SK-N-SH (cell line): ENCODE results near the gene TAPBP. TPM values are rescaled to one million over a fixed set of nuclear protein-coding genes. Genes with fewer than 3 reads are reported as not detected.

Source experiments
- CTCF ChIA-PET: fragments of 300-600, 350-600 bp; formaldehyde crosslinking; extraction: SDS; loops from one replicate; lab custom pipeline; 2021; lab: Yijun Ruan, JAX
- POLR2A ChIA-PET: fragments of 350-600 bp; sonication (Branson Sonifier 250); formaldehyde crosslinking; extraction: SDS; loops from one replicate; lab custom pipeline; 2020; ENCODE audit warnings: antibody characterized with exemption, inconsistent platforms; lab: Yijun Ruan, JAX
- DNase-seq: peaks from one replicate; pipeline ENCODE4 v3.0.0; 2012
- H2AFZ ChIP-seq: fragments of 200-600 bp; sonication (generic); 2 replicates; pipeline ENCODE4 v1.8.1; 2016; ENCODE audit warnings: antibody characterized with exemption, mild to moderate bottlenecking, low read depth
- H3F3A ChIP-seq: fragments of 200-600 bp; sonication (generic); replicated peaks from 2 replicates; pipeline ENCODE3; 2016; ENCODE audit warnings: antibody characterized with exemption, mild to moderate bottlenecking; ENCODE audit not compliant: insufficient read depth
- H3K27ac ChIP-seq, 2 experiments: fragments of 200-500 bp in 1 of 2; fragments of 200-600 bp in 1 of 2; sonication (Bioruptor generic) in 1 of 2; sonication (generic), shearing (Covaris generic) in 1 of 2; 2 replicates each; pipeline versions ENCODE4 v1.5.1 to v1.6.1; 2014 to 2016; ENCODE audit warnings: low read depth in 2 of 2, inconsistent platforms in 1 of 2, low read length in 1 of 2, mild to moderate bottlenecking in 1 of 2, mixed read lengths in 1 of 2
- H3K27me3 ChIP-seq: fragments of 200-600 bp; sonication (generic), shearing (Covaris generic); 2 replicates; pipeline ENCODE4 v1.6.1; 2016; ENCODE audit warnings: mixed run types; ENCODE audit not compliant: insufficient read depth
- H3K36me3 ChIP-seq, 2 experiments: fragments of 200-500 bp in 1 of 2; fragments of 200-600 bp in 1 of 2; sonication (Bioruptor generic) in 1 of 2; sonication (generic) in 1 of 2; replicated peaks in 1 of 2; 2 replicates each; pipeline versions ENCODE3 to v1.5.1; 2014 to 2016; ENCODE audit warnings: low read length in 1 of 2, mild to moderate bottlenecking in 1 of 2; ENCODE audit not compliant: insufficient read depth in 2 of 2, control insufficient read depth in 1 of 2
- H3K4me1 ChIP-seq, 2 experiments: fragments of 200-500 bp in 1 of 2; fragments of 200-600 bp in 1 of 2; sonication (Bioruptor generic) in 1 of 2; sonication (generic), shearing (Covaris generic) in 1 of 2; 2 replicates each; pipeline versions ENCODE4 v1.5.1 to v1.6.1; 2014 to 2016; ENCODE audit warnings: low read depth in 1 of 2, low read length in 1 of 2, mixed run types in 1 of 2; ENCODE audit not compliant: insufficient read depth in 2 of 2, control insufficient read depth in 1 of 2
- H3K4me2 ChIP-seq: fragments of 200-600 bp; sonication (generic), shearing (Covaris generic); 2 replicates; pipeline ENCODE4 v1.6.1; 2017; ENCODE audit warnings: mixed run types
- H3K4me3 ChIP-seq, 2 experiments: fragments of 200-500 bp in 1 of 2; fragments of 200-600 bp in 1 of 2; sonication (Bioruptor generic) in 1 of 2; sonication (generic), shearing (Covaris generic) in 1 of 2; 2 replicates each; pipeline versions ENCODE4 v1.5.1 to v1.8.1; 2014 to 2016; ENCODE audit warnings: low read depth in 2 of 2, inconsistent platforms in 1 of 2, low read length in 1 of 2, mild to moderate bottlenecking in 1 of 2, mixed read lengths in 1 of 2, moderate library complexity in 1 of 2
- H3K79me2 ChIP-seq: fragments of 200-600 bp; sonication (generic); 2 replicates; pipeline ENCODE4 v1.8.1; 2017; ENCODE audit warnings: mild to moderate bottlenecking; ENCODE audit not compliant: insufficient read depth
- H3K9ac ChIP-seq: fragments of 200-600 bp; sonication (generic); 2 replicates; pipeline ENCODE4 v1.6.1; 2017; ENCODE audit warnings: mixed run types
- H3K9me2 ChIP-seq: fragments of 200-600 bp; sonication (generic); 2 replicates; pipeline ENCODE4 v1.6.1; 2017; ENCODE audit warnings: mixed run types
- H3K9me3 ChIP-seq: fragments of 200-600 bp; sonication (generic); 2 replicates; pipeline ENCODE4 v1.6.1; 2017; ENCODE audit warnings: mixed run types, mild to moderate bottlenecking, moderate library complexity
- H4K20me1 ChIP-seq: fragments of 200-600 bp; sonication (generic); 2 replicates; pipeline ENCODE4 v1.6.1; 2017; ENCODE audit warnings: mild to moderate bottlenecking, mixed run types; ENCODE audit not compliant: insufficient read depth
- ELF1 ChIP-seq: IDR thresholded peaks from 2 replicates; pipeline ENCODE4 v1.4.0; 2012
- EP300 ChIP-seq, 2 experiments: IDR thresholded peaks; 2 replicates each; pipeline versions ENCODE4 v1.4.0 to v1.6.1; 2012; ENCODE audit warnings: borderline replicate concordance in 1 of 2, low read depth in 1 of 2, low read length in 1 of 2
- GATA2 ChIP-seq: sonication (generic); formaldehyde crosslinking; IDR thresholded peaks from 2 replicates; pipeline ENCODE4 v1.5.0; 2020; ENCODE audit warnings: mild to moderate bottlenecking, missing genetic modification reagents
- JUND ChIP-seq: IDR thresholded peaks from 2 replicates; pipeline ENCODE4 v1.4.0; 2012
- MXI1 ChIP-seq: IDR thresholded peaks from 2 replicates; pipeline ENCODE4 v1.6.1; 2012; ENCODE audit warnings: mild to moderate bottlenecking, low read depth, low read length, improper control_type of control experiment
- PBX3 ChIP-seq: IDR thresholded peaks from 2 replicates; pipeline ENCODE4; 2012
- POLR2AphosphoS5 ChIP-seq: IDR thresholded peaks from 2 replicates; pipeline ENCODE4 v1.6.1; 2012; ENCODE audit warnings: low read depth, low read length
- RCOR1 ChIP-seq: fragments of 150-350 bp; IDR thresholded peaks from 2 replicates; pipeline ENCODE4 v1.6.1; 2017; ENCODE audit warnings: antibody characterized with exemption, low read length
- RXRA ChIP-seq: IDR thresholded peaks from 2 replicates; pipeline ENCODE4 v1.4.0; 2012; ENCODE audit warnings: low read depth, mild to moderate bottlenecking, borderline replicate concordance
- YY1 ChIP-seq: IDR thresholded peaks from 2 replicates; pipeline ENCODE4 v1.4.0; 2012; ENCODE audit warnings: low read depth, mild to moderate bottlenecking
- WGBS: methylation state at CpG from one replicate; pipeline ENCODE4 v1.1.6; 2017; ENCODE audit warnings: low lambda C conversion rate; 5-methylcytosine and 5-hydroxymethylcytosine counted together
- polyA plus RNA-seq, 3 experiments: library from polyadenylated mRNA; depleted of rRNA; stranded (reverse); fragments of >200 nt; gene quantifications; 2 replicates each; pipeline ENCODE4 v1.2.3, GENCODE V29; 2012
- TF ChIP-seq, protein P1 (sequence below): fragments of 200-600 bp; sonication (generic); IDR thresholded peaks from 2 replicates; pipeline ENCODE4 v1.6.1; 2017; ENCODE audit warnings: antibody characterized with exemption, mild to moderate bottlenecking, moderate library complexity
- TF ChIP-seq, protein P2 (sequence below): IDR thresholded peaks from 2 replicates; pipeline ENCODE4 v1.4.0; 2012; ENCODE audit warnings: low read depth, borderline replicate concordance
- TF ChIP-seq, protein P3 (sequence below): fragments of 150-350 bp; IDR thresholded peaks from 2 replicates; pipeline ENCODE4 v1.6.1; 2017; ENCODE audit warnings: antibody characterized with exemption, low read length, low read depth, borderline replicate concordance

TAPBP gene
- polyA plus RNA-seq, 1 of the 3 experiments (the other 2 are of a cell fraction), result 44.5 TPM

GRCh38 chr6:33292996-33293682, 20.7 kb downstream of the TAPBP start:
- Histone ChIP-seq H3K9me3 (no peaks in the 10 kb centered on the region), H3K27me3 (no peaks in the 10 kb centered on the region), H4K20me1 (no peaks in the 10 kb centered on the region), H3K79me2 (peaks cover 44% of the 10 kb centered on the region), H3K9me2 (no peaks in the 10 kb centered on the region), H3F3A (peaks cover 3% of the 10 kb centered on the region), H3K9ac (no peak overlapping the region), H3K4me2 (no peak overlapping the region), H3K27ac (no peak overlapping the region), H3K36me3 (peaks cover 17 to 52% of the 10 kb centered on the region in 2 experiments), H2AFZ (no peak overlapping the region), H3K4me1 (peaks cover 5 to 27% of the 10 kb centered on the region in 2 experiments; a peak in 3 of 4 replicates), H3K4me3 (no peak overlapping the region)
- 89% methylated on average over 13 of the region's 16 CpGs for WGBS
- ChIA-PET CTCF (interaction anchor here (1.4 kb wide), 1 partner anchor 16 kb away, joined by 4 read pairs; the partner anchor contains the start of gene B3GALT4), POLR2A (interaction anchor here (1.8 kb wide), 1 partner anchor 16 kb away, joined by 8 read pairs; the partner anchor contains the start of gene B3GALT4)
- no peak for DNase-seq
- TF ChIP-seq, protein P1, sequence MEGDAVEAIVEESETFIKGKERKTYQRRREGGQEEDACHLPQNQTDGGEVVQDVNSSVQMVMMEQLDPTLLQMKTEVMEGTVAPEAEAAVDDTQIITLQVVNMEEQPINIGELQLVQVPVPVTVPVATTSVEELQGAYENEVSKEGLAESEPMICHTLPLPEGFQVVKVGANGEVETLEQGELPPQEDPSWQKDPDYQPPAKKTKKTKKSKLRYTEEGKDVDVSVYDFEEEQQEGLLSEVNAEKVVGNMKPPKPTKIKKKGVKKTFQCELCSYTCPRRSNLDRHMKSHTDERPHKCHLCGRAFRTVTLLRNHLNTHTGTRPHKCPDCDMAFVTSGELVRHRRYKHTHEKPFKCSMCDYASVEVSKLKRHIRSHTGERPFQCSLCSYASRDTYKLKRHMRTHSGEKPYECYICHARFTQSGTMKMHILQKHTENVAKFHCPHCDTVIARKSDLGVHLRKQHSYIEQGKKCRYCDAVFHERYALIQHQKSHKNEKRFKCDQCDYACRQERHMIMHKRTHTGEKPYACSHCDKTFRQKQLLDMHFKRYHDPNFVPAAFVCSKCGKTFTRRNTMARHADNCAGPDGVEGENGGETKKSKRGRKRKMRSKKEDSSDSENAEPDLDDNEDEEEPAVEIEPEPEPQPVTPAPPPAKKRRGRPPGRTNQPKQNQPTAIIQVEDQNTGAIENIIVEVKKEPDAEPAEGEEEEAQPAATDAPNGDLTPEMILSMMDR, result no peak
- TF ChIP-seq, protein P2, sequence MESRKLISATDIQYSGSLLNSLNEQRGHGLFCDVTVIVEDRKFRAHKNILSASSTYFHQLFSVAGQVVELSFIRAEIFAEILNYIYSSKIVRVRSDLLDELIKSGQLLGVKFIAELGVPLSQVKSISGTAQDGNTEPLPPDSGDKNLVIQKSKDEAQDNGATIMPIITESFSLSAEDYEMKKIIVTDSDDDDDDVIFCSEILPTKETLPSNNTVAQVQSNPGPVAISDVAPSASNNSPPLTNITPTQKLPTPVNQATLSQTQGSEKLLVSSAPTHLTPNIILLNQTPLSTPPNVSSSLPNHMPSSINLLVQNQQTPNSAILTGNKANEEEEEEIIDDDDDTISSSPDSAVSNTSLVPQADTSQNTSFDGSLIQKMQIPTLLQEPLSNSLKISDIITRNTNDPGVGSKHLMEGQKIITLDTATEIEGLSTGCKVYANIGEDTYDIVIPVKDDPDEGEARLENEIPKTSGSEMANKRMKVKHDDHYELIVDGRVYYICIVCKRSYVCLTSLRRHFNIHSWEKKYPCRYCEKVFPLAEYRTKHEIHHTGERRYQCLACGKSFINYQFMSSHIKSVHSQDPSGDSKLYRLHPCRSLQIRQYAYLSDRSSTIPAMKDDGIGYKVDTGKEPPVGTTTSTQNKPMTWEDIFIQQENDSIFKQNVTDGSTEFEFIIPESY, result no peak
- TF ChIP-seq POLR2AphosphoS5 (0 out of 2 replicates have a peak, but pooled peaks have one; percentile 15), RXRA (no peak), GATA2 (CRISPR knock-in tag) (no peak), MXI1 (no peak)

GRCh38 chr6:33290459-33290858, 23.4 kb downstream of the TAPBP start:
- CTCF ChIA-PET, result interaction anchor here (1.5 to 4.4 kb wide), 3 partner anchors 9 to 136 kb away, joined by 4 to 49 read pairs (median 9); partner anchors contain the start of gene B3GALT4
- Histone ChIP-seq H3K9ac (peak overlapping the region; percentile 80), H3K79me2 (peaks cover 52% of the 10 kb centered on the region)
- TF ChIP-seq RXRA, result no peak
- TF ChIP-seq, protein P1, result no peak
- no peak for TF ChIP-seq MXI1
- no peak for TF ChIP-seq PBX3
- no peak for TF ChIP-seq RCOR1
- TF ChIP-seq POLR2AphosphoS5, result no peak; the same call in 1 of the 2 replicates
- no peak for TF ChIP-seq ELF1
- no peak for TF ChIP-seq YY1
- TF ChIP-seq EP300 (IDR thresholded peaks at IDR 0.05; ENCODE audit: borderline replicate concordance in 1 of 2, low read depth in 1 of 2, low read length in 1 of 2), result no peak
- TF ChIP-seq, protein P3, sequence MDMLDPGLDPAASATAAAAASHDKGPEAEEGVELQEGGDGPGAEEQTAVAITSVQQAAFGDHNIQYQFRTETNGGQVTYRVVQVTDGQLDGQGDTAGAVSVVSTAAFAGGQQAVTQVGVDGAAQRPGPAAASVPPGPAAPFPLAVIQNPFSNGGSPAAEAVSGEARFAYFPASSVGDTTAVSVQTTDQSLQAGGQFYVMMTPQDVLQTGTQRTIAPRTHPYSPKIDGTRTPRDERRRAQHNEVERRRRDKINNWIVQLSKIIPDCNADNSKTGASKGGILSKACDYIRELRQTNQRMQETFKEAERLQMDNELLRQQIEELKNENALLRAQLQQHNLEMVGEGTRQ, result no peak
- TF ChIP-seq JUND, result no peak

More at GRCh38 chr6:33290459-33290858, 23.4 kb downstream of the TAPBP start:
- peaks cover 5 to 28% of the 10 kb centered on the region in 2 experiments; a peak in 3 of 4 replicates for H3K4me1 ChIP-seq
- H3K4me2 ChIP-seq, result peak overlapping the region; percentile 96
- no peak overlapping the region for H2AFZ ChIP-seq
- 53% methylated on average over 7 of the region's 7 CpGs for WGBS
- H3K9me2 ChIP-seq, result no peaks in the 10 kb centered on the region
- DNase-seq, result no peak
- H3K36me3 ChIP-seq, result peaks cover 34 to 62% of the 10 kb centered on the region in 2 experiments
- no peaks in the 10 kb centered on the region for H3K9me3 ChIP-seq
- H4K20me1 ChIP-seq, result no peaks in the 10 kb centered on the region
- POLR2A ChIA-PET, result interaction anchor here (1.7 to 3.6 kb wide), 5 partner anchors 9 to 319 kb away, joined by 4 to 58 read pairs (median 8); partner anchors contain the start of genes B3GALT4, RGL2 and ZBTB22
- peak overlapping the region in 1 of 2 experiments; percentile 91; a peak in 1 of 4 replicates for H3K27ac ChIP-seq
- peaks cover 3% of the 10 kb centered on the region for H3F3A ChIP-seq
- peak overlapping the region; percentile 78 to 96 for H3K4me3 ChIP-seq
- H3K27me3 ChIP-seq, result no peaks in the 10 kb centered on the region
